H9 (cell line): ENCODE data around the gene EPB41L2. TPM values are rescaled to one million over a fixed set of nuclear protein-coding genes. Genes with fewer than 3 reads are reported as not detected.

Experiments
- DNase-seq: peaks from one replicate; pipeline ENCODE4 v3.0.0-alpha.2; 2017
- H2AFZ ChIP-seq: one replicate; pipeline ENCODE4 v1.6.1; 2013; ENCODE audit warnings: mild to moderate bottlenecking, low read length, control low read depth, moderate library complexity
- H2AK5ac ChIP-seq: 2 replicates; pipeline ENCODE4 v1.6.1; 2013; ENCODE audit warnings: low read length, control low read depth, mixed read lengths; ENCODE audit not compliant: insufficient read length
- H2BK120ac ChIP-seq: one replicate; pipeline ENCODE4 v1.6.1; 2013; ENCODE audit warnings: low read depth, mild to moderate bottlenecking, low read length, control low read depth, inconsistent platforms; ENCODE audit not compliant: poor library complexity, severe bottlenecking
- H2BK12ac ChIP-seq: 2 replicates; pipeline ENCODE4 v1.6.1; 2013; ENCODE audit warnings: low read length, control low read depth, mixed read lengths, low read depth; ENCODE audit not compliant: insufficient read length
- H2BK15ac ChIP-seq: 2 replicates; pipeline ENCODE4 v1.6.1; 2013; ENCODE audit warnings: low read depth, low read length, control low read depth
- H2BK20ac ChIP-seq: one replicate; pipeline ENCODE4 v1.6.1; 2013; ENCODE audit warnings: low read depth, mild to moderate bottlenecking, low read length, control low read depth, inconsistent platforms; ENCODE audit not compliant: poor library complexity, severe bottlenecking
- H2BK5ac ChIP-seq: 2 replicates; pipeline ENCODE4 v1.6.1; 2013; ENCODE audit warnings: low read length, control low read depth, mixed read lengths; ENCODE audit not compliant: insufficient read length
- H3K14ac ChIP-seq: 2 replicates; pipeline ENCODE4 v1.6.1; 2013; ENCODE audit warnings: low read length, control low read depth; ENCODE audit not compliant: insufficient read depth
- H3K18ac ChIP-seq: 2 replicates; pipeline ENCODE4 v1.6.1; 2013; ENCODE audit warnings: low read depth, mild to moderate bottlenecking, mixed read lengths, low read length, control low read depth; ENCODE audit not compliant: insufficient read length
- H3K23ac ChIP-seq: 2 replicates; pipeline ENCODE4 v1.6.1; 2013; ENCODE audit warnings: low read length, control low read depth, mixed read lengths, low read depth; ENCODE audit not compliant: insufficient read length
- H3K23me2 ChIP-seq: 2 replicates; pipeline ENCODE4 v1.6.1; 2013; ENCODE audit warnings: low read depth, mild to moderate bottlenecking, mixed read lengths, low read length, control low read depth; ENCODE audit not compliant: insufficient read length, poor library complexity, severe bottlenecking
- H3K27ac ChIP-seq: 2 replicates; pipeline ENCODE4 v1.5.1; 2013; ENCODE audit warnings: low read length, control low read depth, mixed read lengths, low read depth; ENCODE audit not compliant: insufficient read length
- H3K27me3 ChIP-seq: 2 replicates; pipeline ENCODE4 v1.6.1; 2013; ENCODE audit warnings: low read length, control low read depth, inconsistent platforms; ENCODE audit not compliant: insufficient read depth
- H3K4ac ChIP-seq: 2 replicates; pipeline ENCODE4 v1.6.1; 2013; ENCODE audit warnings: low read depth, mild to moderate bottlenecking, control low read depth, inconsistent platforms, low read length, moderate library complexity
- H3K4me1 ChIP-seq: 2 replicates; pipeline ENCODE4 v1.6.1; 2013; ENCODE audit warnings: low read length, control low read depth, inconsistent platforms; ENCODE audit not compliant: insufficient read depth
- H3K4me2 ChIP-seq: 2 replicates; pipeline ENCODE4 v1.6.1; 2013; ENCODE audit warnings: low read length, control low read depth, mixed read lengths; ENCODE audit not compliant: insufficient read length, insufficient read depth
- H3K56ac ChIP-seq: 2 replicates; pipeline ENCODE4 v1.6.1; 2013; ENCODE audit warnings: low read depth, mild to moderate bottlenecking, mixed read lengths, low read length, control low read depth; ENCODE audit not compliant: insufficient read length
- H3K79me1 ChIP-seq: 2 replicates; pipeline ENCODE4 v1.6.1; 2013; ENCODE audit warnings: low read depth, mild to moderate bottlenecking, moderate library complexity, low read length, control low read depth, inconsistent platforms; ENCODE audit not compliant: insufficient read depth, poor library complexity, severe bottlenecking
- H3K79me2 ChIP-seq: 2 replicates; pipeline ENCODE4 v1.6.1; 2013; ENCODE audit warnings: low read length, control low read depth, inconsistent platforms; ENCODE audit not compliant: insufficient read depth
- H3K9ac ChIP-seq: 2 replicates; pipeline ENCODE4 v1.6.1; 2013; ENCODE audit warnings: low read length, control low read depth, mixed read lengths; ENCODE audit not compliant: insufficient read length; ENCODE audit errors: extremely low read depth
- H3K9me3 ChIP-seq: one replicate; pipeline ENCODE4 v1.6.1; 2013; ENCODE audit warnings: low read depth, low read length, inconsistent platforms; ENCODE audit not compliant: control insufficient read depth
- H3T11ph ChIP-seq: one replicate; pipeline ENCODE4 v1.6.1; 2013; ENCODE audit warnings: mild to moderate bottlenecking, low read length, control low read depth, inconsistent platforms
- H4K20me1 ChIP-seq: one replicate; pipeline ENCODE4 v1.6.1; 2013; ENCODE audit not compliant: control insufficient read depth, insufficient read length, insufficient read depth
- H4K5ac ChIP-seq: 2 replicates; pipeline ENCODE4 v1.6.1; 2013; ENCODE audit warnings: low read depth, mild to moderate bottlenecking, mixed read lengths, low read length, control low read depth; ENCODE audit not compliant: insufficient read length
- H4K8ac ChIP-seq: replicated peaks from 2 replicates; pipeline ENCODE4 v1.6.1; 2013; ENCODE audit warnings: low read length, control low read depth, mixed read lengths, low read depth; ENCODE audit not compliant: insufficient read length
- H4K91ac ChIP-seq: 2 replicates; pipeline ENCODE4 v1.6.1; 2013; ENCODE audit warnings: low read depth, mild to moderate bottlenecking, moderate library complexity, mixed read lengths, low read length, control low read depth; ENCODE audit not compliant: insufficient read length
- H3K27ac Mint-ChIP-seq, 3 experiments: 2 replicates in 2 of 3; 3 replicates in 1 of 3; pipeline ENCODE4 v1.8.0; 2020 to 2021; ENCODE audit warnings: mixed read lengths in 3 of 3, mild to moderate bottlenecking in 1 of 3, moderate library complexity in 1 of 3
- H3K27me3 Mint-ChIP-seq: 2 replicates; pipeline ENCODE4 v1.8.0; 2021; ENCODE audit warnings: low read depth, mild to moderate bottlenecking, moderate library complexity, mixed read lengths
- H3K36me3 Mint-ChIP-seq, 3 experiments: 2 replicates in 2 of 3; 3 replicates in 1 of 3; pipeline ENCODE4 v1.8.0; 2020 to 2021; ENCODE audit warnings: low read depth in 3 of 3, mixed read lengths in 3 of 3; ENCODE audit not compliant: insufficient read depth in 1 of 3
- H3K4me1 Mint-ChIP-seq, 2 experiments: 2 replicates each; pipeline ENCODE4 v1.8.0; 2020; ENCODE audit warnings: mixed read lengths in 2 of 2
- H3K4me3 Mint-ChIP-seq, 2 experiments: 2 replicates in 1 of 2; 3 replicates in 1 of 2; pipeline ENCODE4 v1.8.0; 2020 to 2021; ENCODE audit warnings: mild to moderate bottlenecking in 2 of 2, mixed read lengths in 2 of 2, moderate library complexity in 1 of 2
- H3K9me3 Mint-ChIP-seq, 2 experiments: 2 replicates in 1 of 2; 3 replicates in 1 of 2; pipeline ENCODE4 v1.8.0; 2020; ENCODE audit warnings: mild to moderate bottlenecking in 2 of 2, mixed read lengths in 2 of 2, moderate library complexity in 1 of 2
- CTCF ChIP-seq: fragments of 200-600 bp; sonication (generic); conservative IDR thresholded peaks from 3 replicates; pipeline ENCODE4 v1.8.0; 2021; ENCODE audit warnings: antibody characterized with exemption, mild to moderate bottlenecking
- WGBS: extraction: QIAGEN DNeasy Blood & Tissue Kit; methylation state at CpG from one replicate; pipeline ENCODE4 v1.1.7; 2013; ENCODE audit warnings: missing lambda C conversion rate, low lambda C conversion rate, mixed read lengths; ENCODE audit not compliant: insufficient read length; ENCODE audit errors: extremely low coverage; 5-methylcytosine and 5-hydroxymethylcytosine counted together
- total RNA-seq: library from RNA; stranded (reverse); gene quantifications from 2 replicates; pipeline ENCODE4 v1.2.1, GENCODE V29; 2021

Gene EPB41L2
- total RNA-seq, 1 experiment from 2014 or later: 90.2 TPM

GRCh38 chr6:130970839-130971410 lies 92.1 kb downstream of the EPB41L2 start:
- H3K23ac ChIP-seq: no peak overlapping the region
- Mint-ChIP-seq H3K27ac (peak overlapping the region in 1 of 3 experiments; percentile 90; a peak in 2 of 7 replicates), H3K4me3 (no peak overlapping the region), H3K9me3 (no peaks in the 10 kb centered on the region), H3K36me3 (peaks cover 0 to 3% (median 0%) of the 10 kb centered on the region in 3 experiments; a peak in 1 of 7 replicates), H3K27me3 (no peaks in the 10 kb centered on the region), H3K4me1 (peaks cover 36 to 39% of the 10 kb centered on the region in 2 experiments)
- no peak overlapping the region for H3K18ac ChIP-seq
- no peak overlapping the region for H2AFZ ChIP-seq
- H4K8ac ChIP-seq: no peak overlapping the region
- H4K20me1 ChIP-seq: no peaks in the 10 kb centered on the region
- H3T11ph ChIP-seq: no peak overlapping the region
- H3K27ac ChIP-seq: no peak overlapping the region
- H3K79me2 ChIP-seq: peaks cover 2% of the 10 kb centered on the region; the same call in 1 of the 2 replicates
- H4K5ac ChIP-seq: no peak overlapping the region
- no CpG with 5 or more reads among the region's 9 CpGs for WGBS
- no peak overlapping the region for H3K4me2 ChIP-seq
- DNase-seq: no peak
- H2AK5ac ChIP-seq: no peak overlapping the region
- H2BK5ac ChIP-seq: no peak overlapping the region
- no peak overlapping the region for H3K9ac ChIP-seq
- H3K14ac ChIP-seq: no peak overlapping the region
- no peaks in the 10 kb centered on the region for H3K27me3 ChIP-seq
- H3K23me2 ChIP-seq: no peaks in the 10 kb centered on the region
- no peak overlapping the region for H2BK120ac ChIP-seq
- no peak overlapping the region for H2BK12ac ChIP-seq
- no peak for TF ChIP-seq CTCF
- no peak overlapping the region for H2BK15ac ChIP-seq
- H2BK20ac ChIP-seq: no peak overlapping the region
- H3K9me3 ChIP-seq: no peaks in the 10 kb centered on the region
- H3K56ac ChIP-seq: no peak overlapping the region
- H3K79me1 ChIP-seq: no peaks in the 10 kb centered on the region
- no peak overlapping the region for H4K91ac ChIP-seq
- peaks cover 21% of the 10 kb centered on the region for H3K4me1 ChIP-seq
- H3K4ac ChIP-seq: no peak overlapping the region
